Activated CD8-positive, alpha-beta memory T cell treated with anti-CD3 and anti-CD28 coated beads, Interleukin-2, amount 50 U/mL, for 48 hours (primary cell): ENCODE data around the gene FHL5.
"Not testable (repeated sequence)": the region's sequence is repeated elsewhere in the genome, so short reads cannot be mapped to it uniquely, and the experiment has no call there.

ENCODE experiments used
- DNase-seq: peaks from one replicate; pipeline ENCODE4 v3.0.0-alpha.2; 2020

The FHL5 gene

GRCh38 chr6:96611342-96611991 lies 48.5 kb downstream of the FHL5 start:
- no peak for DNase-seq

- DNase-seq: no peak
Observed at GRCh38 chr6:96613291-96613999, 50.5 kb downstream of the FHL5 start.

- DNase-seq: no peak
Observed at GRCh38 chr6:96620851-96621250, 57.9 kb downstream of the FHL5 start.

GRCh38 chr6:96621983-96622382 lies 59.1 kb downstream of the FHL5 start:
- no peak for DNase-seq

- DNase-seq: no peak
Observed at GRCh38 chr6:96624957-96625356, 62.0 kb downstream of the FHL5 start.

GRCh38 chr6:96626759-96627364 lies 63.9 kb downstream of the FHL5 start:
- DNase-seq: no peak

- DNase-seq: no peak
Observed at GRCh38 chr6:96631248-96631647, 68.3 kb downstream of the FHL5 start.

- DNase-seq: not testable (repeated sequence)
Observed at GRCh38 chr6:96637979-96638378, 75.1 kb downstream of the FHL5 start.

GRCh38 chr6:96645106-96645505 lies 82.2 kb downstream of the FHL5 start:
- no peak for DNase-seq

GRCh38 chr6:96649926-96650325 lies 87.0 kb downstream of the FHL5 start:
- no peak for DNase-seq

- no peak for DNase-seq
Observed at GRCh38 chr6:96651816-96652215, 88.9 kb downstream of the FHL5 start.

- DNase-seq: no peak
Observed at GRCh38 chr6:96652552-96652951, 89.6 kb downstream of the FHL5 start.

- no peak for DNase-seq
Observed at GRCh38 chr6:96653181-96653580, 90.3 kb downstream of the FHL5 start.

GRCh38 chr6:96656567-96656966 lies 93.6 kb downstream of the FHL5 start:
- no peak for DNase-seq

- no peak for DNase-seq
Observed at GRCh38 chr6:96657344-96657743, 94.4 kb downstream of the FHL5 start.

GRCh38 chr6:96659084-96659845 lies 96.3 kb downstream of the FHL5 start:
- no peak for DNase-seq
